ENCODE measurements around the gene PHLPP1. TPM values are rescaled to one million over a fixed set of nuclear protein-coding genes. Genes with fewer than 3 reads are reported as not detected.

Gene PHLPP1
- total and polyA plus RNA-seq, 9 of the 15 experiments (the other 6 are each of a cell fraction or from before 2014, with no cell fraction given) = 0.56 to 9.0 (median 4.5) TPM

DNA sequence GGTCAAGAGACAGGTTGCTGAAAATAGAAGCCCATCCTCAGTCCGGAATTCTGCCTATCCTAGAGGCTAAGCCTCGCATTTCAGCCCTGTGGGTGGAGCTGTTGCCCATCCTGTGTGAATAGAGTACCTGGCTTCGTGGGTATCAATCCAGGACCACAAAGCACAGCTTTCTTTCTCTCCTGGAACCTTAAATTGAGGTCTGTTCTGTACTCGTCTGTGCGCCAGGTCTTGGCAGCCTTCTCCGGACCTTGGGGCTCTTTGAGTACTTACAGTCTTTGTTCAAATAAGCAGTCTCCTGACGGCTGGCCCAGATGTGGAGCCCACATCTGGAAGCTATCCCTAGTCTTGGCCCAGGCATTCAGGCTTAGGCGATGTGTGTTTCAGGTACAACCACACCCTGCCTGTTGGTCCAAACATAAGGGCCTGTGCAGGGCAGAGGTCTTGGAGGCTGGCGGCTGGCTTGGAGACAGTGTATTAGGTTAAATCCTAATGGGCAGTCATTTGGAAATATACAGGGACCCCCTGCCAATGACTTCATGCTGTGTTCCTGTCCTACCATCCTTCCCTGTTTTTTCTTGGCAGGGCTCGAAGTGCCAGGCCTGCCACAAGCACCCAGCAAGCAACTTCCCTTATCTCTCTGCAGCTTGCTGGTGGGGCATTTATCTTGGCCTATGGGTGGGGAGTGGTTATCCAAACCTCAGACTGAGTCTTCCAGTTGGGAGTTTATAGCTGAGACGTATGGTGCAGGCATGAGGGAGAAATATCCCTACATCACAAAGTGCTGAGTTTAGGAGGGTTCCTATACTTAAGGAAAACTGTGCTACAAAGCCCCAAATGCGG is 310.1 kb downstream of the PHLPP1 start (continued):
- TF ChIP-seq, protein P1, sequence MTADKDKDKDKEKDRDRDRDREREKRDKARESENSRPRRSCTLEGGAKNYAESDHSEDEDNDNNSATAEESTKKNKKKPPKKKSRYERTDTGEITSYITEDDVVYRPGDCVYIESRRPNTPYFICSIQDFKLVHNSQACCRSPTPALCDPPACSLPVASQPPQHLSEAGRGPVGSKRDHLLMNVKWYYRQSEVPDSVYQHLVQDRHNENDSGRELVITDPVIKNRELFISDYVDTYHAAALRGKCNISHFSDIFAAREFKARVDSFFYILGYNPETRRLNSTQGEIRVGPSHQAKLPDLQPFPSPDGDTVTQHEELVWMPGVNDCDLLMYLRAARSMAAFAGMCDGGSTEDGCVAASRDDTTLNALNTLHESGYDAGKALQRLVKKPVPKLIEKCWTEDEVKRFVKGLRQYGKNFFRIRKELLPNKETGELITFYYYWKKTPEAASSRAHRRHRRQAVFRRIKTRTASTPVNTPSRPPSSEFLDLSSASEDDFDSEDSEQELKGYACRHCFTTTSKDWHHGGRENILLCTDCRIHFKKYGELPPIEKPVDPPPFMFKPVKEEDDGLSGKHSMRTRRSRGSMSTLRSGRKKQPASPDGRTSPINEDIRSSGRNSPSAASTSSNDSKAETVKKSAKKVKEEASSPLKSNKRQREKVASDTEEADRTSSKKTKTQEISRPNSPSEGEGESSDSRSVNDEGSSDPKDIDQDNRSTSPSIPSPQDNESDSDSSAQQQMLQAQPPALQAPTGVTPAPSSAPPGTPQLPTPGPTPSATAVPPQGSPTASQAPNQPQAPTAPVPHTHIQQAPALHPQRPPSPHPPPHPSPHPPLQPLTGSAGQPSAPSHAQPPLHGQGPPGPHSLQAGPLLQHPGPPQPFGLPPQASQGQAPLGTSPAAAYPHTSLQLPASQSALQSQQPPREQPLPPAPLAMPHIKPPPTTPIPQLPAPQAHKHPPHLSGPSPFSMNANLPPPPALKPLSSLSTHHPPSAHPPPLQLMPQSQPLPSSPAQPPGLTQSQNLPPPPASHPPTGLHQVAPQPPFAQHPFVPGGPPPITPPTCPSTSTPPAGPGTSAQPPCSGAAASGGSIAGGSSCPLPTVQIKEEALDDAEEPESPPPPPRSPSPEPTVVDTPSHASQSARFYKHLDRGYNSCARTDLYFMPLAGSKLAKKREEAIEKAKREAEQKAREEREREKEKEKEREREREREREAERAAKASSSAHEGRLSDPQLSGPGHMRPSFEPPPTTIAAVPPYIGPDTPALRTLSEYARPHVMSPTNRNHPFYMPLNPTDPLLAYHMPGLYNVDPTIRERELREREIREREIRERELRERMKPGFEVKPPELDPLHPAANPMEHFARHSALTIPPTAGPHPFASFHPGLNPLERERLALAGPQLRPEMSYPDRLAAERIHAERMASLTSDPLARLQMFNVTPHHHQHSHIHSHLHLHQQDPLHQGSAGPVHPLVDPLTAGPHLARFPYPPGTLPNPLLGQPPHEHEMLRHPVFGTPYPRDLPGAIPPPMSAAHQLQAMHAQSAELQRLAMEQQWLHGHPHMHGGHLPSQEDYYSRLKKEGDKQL (CRISPR knock-in tag; IDR thresholded peaks at IDR 0.05; ENCODE audit: borderline replicate concordance) = no peak
- TF ChIP-seq BDP1 (IDR thresholded peaks at IDR 0.05; ENCODE audit: insufficient read depth, insufficient read length) (no peak), RFX1 (IDR thresholded peaks at IDR 0.05) (no peak), HDAC3 (IDR thresholded peaks at IDR 0.05; ENCODE audit: borderline replicate concordance, partially characterized antibody) (no peak), KLF16 (IDR thresholded peaks at IDR 0.05) (no peak), TAF15 (IDR thresholded peaks at IDR 0.05; ENCODE audit: low read depth, low read length) (no peak), CREB1 (IDR thresholded peaks at IDR 0.05) (no peak), CREB1 (CRISPR knock-in tag; IDR thresholded peaks at IDR 0.05) (no peak), HDAC6 (IDR thresholded peaks at IDR 0.05; ENCODE audit: low read depth, low read length) (no peak)
- TF ChIP-seq, protein P2, sequence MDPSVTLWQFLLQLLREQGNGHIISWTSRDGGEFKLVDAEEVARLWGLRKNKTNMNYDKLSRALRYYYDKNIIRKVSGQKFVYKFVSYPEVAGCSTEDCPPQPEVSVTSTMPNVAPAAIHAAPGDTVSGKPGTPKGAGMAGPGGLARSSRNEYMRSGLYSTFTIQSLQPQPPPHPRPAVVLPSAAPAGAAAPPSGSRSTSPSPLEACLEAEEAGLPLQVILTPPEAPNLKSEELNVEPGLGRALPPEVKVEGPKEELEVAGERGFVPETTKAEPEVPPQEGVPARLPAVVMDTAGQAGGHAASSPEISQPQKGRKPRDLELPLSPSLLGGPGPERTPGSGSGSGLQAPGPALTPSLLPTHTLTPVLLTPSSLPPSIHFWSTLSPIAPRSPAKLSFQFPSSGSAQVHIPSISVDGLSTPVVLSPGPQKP (CRISPR knock-in tag; IDR thresholded peaks at IDR 0.05) = no peak
